ENCODE results near the gene SLC16A5. TPM values are rescaled to one million over a fixed set of nuclear protein-coding genes. Genes with fewer than 3 reads are reported as not detected.
"Not testable (repeated sequence)": the region's sequence is repeated elsewhere in the genome, so short reads cannot be mapped to it uniquely, and the experiment has no call there.

The SLC16A5 gene
- total and polyA plus RNA-seq, 5 experiments from 2014 or later, result 1.4 to 14.8 (median 4.1) TPM

DNA sequence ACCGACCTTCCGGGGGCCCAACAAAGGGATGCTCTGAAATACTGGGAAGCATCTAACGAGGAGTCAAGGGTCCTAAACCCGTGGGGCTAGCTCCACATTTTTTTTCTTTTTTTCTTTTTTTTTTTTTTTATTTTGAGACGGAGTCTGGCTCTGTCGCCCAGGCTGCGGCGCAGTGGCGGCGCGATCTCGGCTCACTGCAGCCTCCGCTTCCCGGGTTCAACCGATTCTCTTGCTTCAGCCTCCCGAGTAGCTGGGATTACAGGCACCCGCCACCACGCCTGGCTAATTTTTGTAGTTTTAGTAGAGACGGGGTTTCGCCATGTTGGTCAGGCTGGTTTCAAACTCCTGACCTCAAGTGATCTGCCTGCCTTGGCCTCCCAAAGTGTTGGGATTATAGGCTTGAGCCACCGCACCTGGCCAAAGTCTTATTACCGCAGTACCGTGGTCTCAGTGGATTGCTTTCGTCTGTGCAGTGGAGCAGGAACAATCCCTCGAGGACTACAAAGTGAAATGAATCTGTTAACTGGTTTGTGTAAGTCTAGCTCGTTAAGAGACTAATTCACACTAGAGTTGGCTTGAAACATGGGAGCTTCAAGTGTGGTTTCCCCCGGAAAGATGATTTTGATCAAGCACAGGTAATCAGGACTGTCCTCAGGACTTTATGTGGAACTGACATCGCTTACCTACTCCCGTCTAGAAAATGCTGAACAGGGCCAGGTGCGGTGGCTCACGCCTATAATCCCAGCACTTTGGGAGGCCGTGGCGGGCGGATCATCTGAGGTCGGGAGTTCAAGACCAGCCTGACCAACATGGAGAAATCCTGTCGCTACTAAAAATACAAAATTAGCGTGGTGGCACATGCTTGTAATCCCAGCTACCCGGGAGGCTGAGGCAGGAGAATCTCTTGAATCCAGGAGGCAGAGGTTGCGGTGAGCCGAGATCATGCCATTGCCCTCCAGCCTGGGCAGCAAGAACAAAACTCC lies 44.6 kb downstream of the SLC16A5 start:
- POLR2A ChIA-PET, result interaction anchor here (0.5 to 3.9 kb wide), 24 partner anchors 13 to 277 kb away, joined by 3 to 49 read pairs (median 5); partner anchors contain the start of genes ARMC7, JPT1, MIF4GD and MRPL58
- Mint-ChIP-seq H3K4me1 (peaks cover 6 to 14% (median 11%) of the 10 kb centered on the region in 4 donors), H3K27ac (peak overlapping the region; percentile 47 to 91 (median 88)), H3K4me3 (peak overlapping the region; percentile 82 to 92 (median 86))
- not testable (repeated sequence) for H3K36me3 Mint-ChIP-seq, H3K27me3 Mint-ChIP-seq, ATAC-seq, H3K9me3 Mint-ChIP-seq, DNase-seq

DNA sequence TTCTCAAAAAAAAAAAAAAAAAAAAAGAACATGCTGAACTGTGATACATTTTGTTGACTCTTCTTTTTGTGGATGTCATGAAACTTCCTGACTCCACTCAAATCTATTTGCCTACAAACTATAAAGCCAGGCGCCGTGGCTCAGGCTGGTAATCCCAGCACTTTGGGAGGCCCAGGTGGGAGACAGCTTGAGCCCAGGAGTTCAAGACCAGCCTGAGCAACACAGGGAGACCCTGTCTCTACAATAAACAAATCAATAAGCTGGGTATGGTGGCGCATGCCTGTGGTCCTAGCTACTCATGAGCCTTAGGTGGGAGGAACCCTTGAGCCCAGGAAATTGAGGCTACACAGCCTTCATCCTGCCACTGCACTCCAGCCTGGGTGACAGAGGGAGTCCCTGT lies 45.2 kb downstream of the SLC16A5 start:
- Mint-ChIP-seq H3K4me3 (peak overlapping the region in 7 of 10 donors; percentile 16 to 66 (median 32)), H3K36me3 (peaks cover 0 to 3% (median 0%) of the 10 kb centered on the region in 3 donors)
- POLR2A ChIA-PET, result interaction anchor here (0.7 to 3.9 kb wide), 10 partner anchors 18 to 267 kb away, joined by 3 to 49 read pairs (median 6); partner anchors contain the start of genes JPT1 and SUMO2

DNA sequence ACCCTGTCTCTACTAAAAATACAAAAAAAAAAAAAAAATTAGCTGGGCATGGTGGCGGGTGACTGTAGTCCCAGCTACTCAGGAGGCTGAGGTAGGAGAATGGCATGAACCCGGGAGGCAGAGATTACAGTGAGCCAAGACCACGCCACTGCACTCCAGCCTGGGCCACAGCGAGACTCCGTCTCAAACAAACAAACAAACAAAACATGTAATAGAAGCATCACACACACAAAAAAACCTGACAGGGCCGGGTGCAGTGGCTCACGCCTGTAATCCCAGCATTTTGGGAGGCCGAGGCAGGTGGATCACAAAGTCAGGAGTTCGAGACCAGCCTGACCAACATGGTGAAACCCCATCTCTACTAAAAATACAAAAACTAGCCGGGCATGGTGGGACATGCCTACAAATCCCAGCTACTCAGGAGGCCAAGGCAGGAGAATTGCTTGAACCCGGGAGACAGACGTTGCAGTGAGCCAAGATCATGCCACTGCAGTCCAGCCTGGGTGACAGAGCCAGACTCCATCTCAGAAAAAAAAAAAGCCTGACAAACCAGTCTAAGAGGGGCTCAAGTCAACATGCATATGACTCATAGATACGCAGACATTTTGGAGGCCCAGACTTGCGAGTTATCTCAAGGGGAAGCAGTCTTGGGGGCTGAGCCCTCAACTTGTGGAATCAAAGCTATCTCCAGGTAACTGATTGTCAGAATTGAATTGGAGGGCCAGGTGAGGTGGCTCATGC lies 46.0 kb downstream of the SLC16A5 start:
- Mint-ChIP-seq H3K27ac (peak overlapping the region in 4 of 10 donors; percentile 17 to 86 (median 46)), H3K4me3 (peak overlapping the region in 3 of 10 donors; percentile 7 to 10 (median 7)), H3K4me1 (peaks cover 6 to 14% (median 11%) of the 10 kb centered on the region in 4 donors)
- not testable (repeated sequence) for ATAC-seq, H3K9me3 Mint-ChIP-seq, H3K27me3 Mint-ChIP-seq, DNase-seq, H3K36me3 Mint-ChIP-seq
- POLR2A ChIA-PET, result interaction anchor here (0.6 to 3.9 kb wide), 2 partner anchors 11 to 19 kb away, joined by 5 to 49 read pairs; no protein-coding TSS in a partner anchor

More for the DNA sequence above, 45.2 kb downstream of the SLC16A5 start:
- Mint-ChIP-seq H3K9me3 (no peaks in the 10 kb centered on the region), H3K4me1 (peaks cover 6 to 14% (median 11%) of the 10 kb centered on the region in 4 donors), H3K27me3 (no peaks in the 10 kb centered on the region), H3K27ac (peak overlapping the region in 4 of 10 donors; percentile 31 to 84 (median 52))
- no peak for ATAC-seq
- DNase-seq, result no peak

DNA sequence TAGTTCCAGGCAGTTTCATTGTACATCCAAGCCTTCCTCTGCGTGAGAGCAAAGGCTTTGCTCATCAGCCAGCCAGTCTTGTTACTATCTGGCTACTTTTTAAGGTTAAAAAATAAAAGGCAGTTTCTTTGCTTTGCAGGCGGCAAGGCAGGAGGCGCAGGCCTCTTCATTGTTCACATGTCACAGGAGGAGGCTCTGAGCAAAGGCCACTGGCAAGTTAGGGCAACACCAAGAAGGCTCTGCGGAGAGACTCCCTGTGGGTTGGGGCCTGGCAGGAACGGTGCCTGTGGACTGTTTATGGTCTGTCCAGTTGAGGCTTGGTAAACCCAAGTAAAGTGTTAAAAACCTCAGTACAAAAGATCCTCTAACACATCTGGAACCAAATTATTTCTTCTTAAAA lies 47.7 kb downstream of the SLC16A5 start:
- Mint-ChIP-seq H3K27me3 (no peaks in the 10 kb centered on the region), H3K27ac (peak overlapping the region in 3 of 10 donors; percentile 23 to 61 (median 33)), H3K4me1 (peaks cover 4 to 14% (median 8%) of the 10 kb centered on the region in 4 donors), H3K9me3 (no peaks in the 10 kb centered on the region), H3K36me3 (peaks cover 0 to 2% (median 0%) of the 10 kb centered on the region in 3 donors), H3K4me3 (no peak overlapping the region)
- ATAC-seq (no peak), DNase-seq (no peak)
- POLR2A ChIA-PET, result interaction anchor here (0.7 to 1.8 kb wide), 2 partner anchors 19 to 490 kb away, joined by 3 to 4 read pairs; partner anchors contain the start of gene JPT1

DNA sequence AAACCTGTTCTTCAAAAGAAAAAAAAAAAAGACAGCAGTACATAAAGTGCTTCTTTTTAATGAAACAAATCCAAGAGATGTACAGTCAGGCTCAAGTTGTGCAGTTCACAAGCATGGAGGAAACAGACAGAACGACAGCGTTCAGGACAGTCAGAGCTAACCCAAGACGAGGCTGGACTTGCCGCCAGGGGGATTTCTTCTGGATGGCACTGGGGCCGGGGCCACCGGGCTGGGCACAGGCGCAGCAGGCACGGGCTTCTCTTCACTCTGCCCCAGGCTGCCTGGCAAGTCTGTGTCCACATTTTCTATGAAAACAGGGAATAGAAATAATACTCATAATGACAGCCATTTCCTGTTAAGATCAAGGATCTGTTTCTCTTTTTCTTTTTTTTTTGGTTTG lies 48.2 kb downstream of the SLC16A5 start:
- H3K9me3 Mint-ChIP-seq, result no peaks in the 10 kb centered on the region
- DNase-seq, result no peak
- POLR2A ChIA-PET, result interaction anchor here (0.7 to 1.8 kb wide), 3 partner anchors 14 to 489 kb away, joined by 3 to 4 read pairs (median 3); partner anchors contain the start of gene JPT1
- no peaks in the 10 kb centered on the region for H3K27me3 Mint-ChIP-seq
- ATAC-seq, result no peak
- H3K27ac Mint-ChIP-seq, result peak overlapping the region in 4 of 10 donors; percentile 9 to 23 (median 16)
- no peak overlapping the region for H3K4me3 Mint-ChIP-seq
- no peaks in the 10 kb centered on the region for H3K36me3 Mint-ChIP-seq
- H3K4me1 Mint-ChIP-seq, result peaks cover 0 to 15% (median 8%) of the 10 kb centered on the region in 4 donors

DNA sequence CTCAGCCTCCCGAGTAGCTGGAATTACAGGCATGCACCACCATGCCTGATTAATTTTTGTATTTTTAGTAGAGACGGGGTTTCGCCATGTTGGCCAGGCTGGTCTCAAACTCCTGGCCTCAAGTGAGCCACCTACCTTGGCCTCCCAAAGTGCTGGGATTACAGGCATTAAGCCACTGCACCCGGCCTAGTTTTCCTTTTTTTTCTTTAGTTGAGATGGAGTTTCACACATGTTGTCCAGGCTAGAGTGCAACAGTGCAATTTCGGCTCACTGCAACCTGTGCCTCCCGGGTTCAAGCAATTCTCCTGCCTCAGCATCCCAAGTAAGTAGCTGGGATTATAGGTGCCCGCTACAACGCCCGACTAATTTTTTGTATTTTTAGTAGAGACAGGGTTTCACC lies 50.0 kb downstream of the SLC16A5 start:
- not testable (repeated sequence) for H3K9me3 Mint-ChIP-seq, H3K27ac Mint-ChIP-seq, H3K4me3 Mint-ChIP-seq, H3K36me3 Mint-ChIP-seq, ATAC-seq, H3K27me3 Mint-ChIP-seq, DNase-seq
- POLR2A ChIA-PET, result interaction anchor here (0.6 kb wide), 2 partner anchors 15 to 312 kb away, joined by 5 to 7 read pairs; no protein-coding TSS in a partner anchor
- H3K4me1 Mint-ChIP-seq, result peaks cover 2 to 24% (median 13%) of the 10 kb centered on the region in 4 donors

DNA sequence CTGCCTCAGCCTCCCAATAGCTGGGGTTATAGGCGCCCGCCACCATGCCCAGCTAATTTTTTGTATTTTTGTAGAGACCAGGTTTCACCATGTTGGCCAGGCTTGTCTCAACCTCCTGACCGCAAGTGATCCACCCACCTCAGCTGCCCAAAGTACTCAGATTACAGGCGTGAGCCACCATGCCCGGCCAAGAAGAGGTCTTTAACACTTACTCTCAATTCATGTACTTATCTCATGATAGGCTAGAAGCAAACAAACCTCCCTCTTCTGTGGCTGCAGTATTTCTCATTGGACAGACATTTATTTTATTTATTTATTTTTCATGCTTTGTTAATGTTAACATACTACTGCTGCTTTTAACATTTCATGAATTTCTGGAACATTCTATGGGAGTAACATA lies 50.8 kb downstream of the SLC16A5 start:
- ATAC-seq, result no peak
- no peaks in the 10 kb centered on the region for H3K27me3 Mint-ChIP-seq
- POLR2A ChIA-PET, result interaction anchor here (0.6 to 1.3 kb wide), 3 partner anchors 8 to 311 kb away, joined by 3 to 5 read pairs (median 3); no protein-coding TSS in a partner anchor
- H3K27ac Mint-ChIP-seq, result peak overlapping the region in 1 of 10 donors; percentile 15
- peaks cover 0 to 4% (median 0%) of the 10 kb centered on the region in 3 donors for H3K36me3 Mint-ChIP-seq
- H3K4me3 Mint-ChIP-seq, result no peak overlapping the region
- H3K4me1 Mint-ChIP-seq, result peaks cover 2 to 24% (median 13%) of the 10 kb centered on the region in 4 donors
- no peaks in the 10 kb centered on the region for H3K9me3 Mint-ChIP-seq
- no peak for DNase-seq

DNA sequence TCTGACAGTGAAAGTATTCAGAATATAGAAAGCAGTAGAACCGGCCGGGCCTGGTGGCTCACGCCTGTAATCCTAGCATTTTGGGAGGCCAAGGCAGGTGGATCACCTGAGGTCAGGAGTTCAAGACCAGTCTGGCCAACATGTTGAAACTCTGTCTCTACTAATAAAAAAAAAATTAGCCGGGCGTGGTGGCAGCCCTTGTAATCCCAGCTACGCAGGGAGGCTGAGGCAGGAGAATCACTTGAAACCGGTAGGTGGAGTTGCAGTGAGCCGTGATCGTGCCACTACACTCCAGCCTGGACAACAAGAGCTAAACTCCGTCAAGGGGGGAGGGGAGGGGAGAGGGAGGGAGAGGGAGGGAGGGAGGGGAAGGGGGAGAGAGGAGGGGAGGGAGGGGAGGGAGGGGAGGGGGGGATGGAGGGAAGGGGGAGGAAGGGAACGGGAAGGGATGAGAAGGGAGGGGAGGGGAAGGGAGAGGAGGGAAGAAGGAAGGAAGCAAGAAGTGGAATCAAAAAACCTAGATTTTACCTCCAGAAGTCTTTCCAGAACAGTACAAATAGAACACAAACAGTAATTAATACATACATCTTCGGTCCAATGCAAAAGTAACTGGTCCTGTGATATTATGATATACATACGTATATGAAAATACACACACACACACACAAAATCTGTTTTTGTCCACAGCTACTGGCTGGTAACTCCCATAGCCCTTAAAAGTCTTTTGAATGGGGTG lies 54.6 kb downstream of the SLC16A5 start:
- DNase-seq, result no peak
- POLR2A ChIA-PET, result interaction anchor here (1.1 kb wide), 1 partner anchor 15 kb away, joined by 3 read pairs; no protein-coding TSS in a partner anchor
- H3K4me3 Mint-ChIP-seq, result no peak overlapping the region
- H3K4me1 Mint-ChIP-seq, result peaks cover 2 to 27% (median 13%) of the 10 kb centered on the region in 4 donors
- H3K27me3 Mint-ChIP-seq, result no peaks in the 10 kb centered on the region
- no peak for ATAC-seq
- H3K9me3 Mint-ChIP-seq, result no peaks in the 10 kb centered on the region
- no peak overlapping the region for H3K27ac Mint-ChIP-seq
- H3K36me3 Mint-ChIP-seq, result peaks cover 0 to 40% (median 10%) of the 10 kb centered on the region in 3 donors

DNA sequence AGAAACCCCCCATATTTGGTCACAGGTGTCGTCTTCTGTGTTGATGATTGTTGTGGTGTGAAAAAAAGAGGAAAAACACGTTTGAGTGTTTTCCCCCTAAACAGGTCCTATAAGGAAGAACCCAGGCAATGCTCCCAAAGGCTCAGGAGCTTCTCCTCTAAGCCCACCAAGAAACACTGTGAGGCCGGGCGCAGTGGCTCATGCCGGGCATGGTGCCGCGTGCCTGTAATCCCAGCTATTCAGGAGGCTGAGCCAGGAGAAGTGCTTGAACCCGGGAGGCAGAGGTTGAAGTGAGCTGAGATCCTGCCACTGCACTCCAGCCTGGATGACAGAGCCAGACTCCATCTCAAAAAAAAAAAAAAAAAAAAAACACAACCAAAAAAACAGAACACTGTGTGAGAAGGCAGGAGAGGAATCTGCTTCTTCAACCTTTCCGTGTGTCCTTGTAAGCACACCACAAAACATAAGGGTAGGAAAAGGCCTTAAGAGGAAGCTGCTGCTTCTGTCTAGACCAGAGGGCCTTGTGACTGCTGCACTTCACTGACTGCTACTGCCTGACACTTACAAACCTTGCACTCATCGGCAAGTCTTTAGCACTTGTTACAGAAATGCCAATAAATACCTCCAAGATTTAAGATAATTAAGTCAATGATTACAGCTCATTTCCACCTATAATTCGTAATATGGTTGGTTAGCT lies 57.2 kb downstream of the SLC16A5 start:
- H3K27ac Mint-ChIP-seq, result no peak overlapping the region
- H3K36me3 Mint-ChIP-seq, result peaks cover 0 to 53% (median 14%) of the 10 kb centered on the region in 3 donors
- DNase-seq (no peak), ATAC-seq (no peak)
- H3K4me1 Mint-ChIP-seq, result peaks cover 7 to 39% (median 18%) of the 10 kb centered on the region in 4 donors
- H3K4me3 Mint-ChIP-seq, result no peak overlapping the region
- no peaks in the 10 kb centered on the region for H3K27me3 Mint-ChIP-seq
- POLR2A ChIA-PET, result no interaction called here
- no peaks in the 10 kb centered on the region for H3K9me3 Mint-ChIP-seq

DNA sequence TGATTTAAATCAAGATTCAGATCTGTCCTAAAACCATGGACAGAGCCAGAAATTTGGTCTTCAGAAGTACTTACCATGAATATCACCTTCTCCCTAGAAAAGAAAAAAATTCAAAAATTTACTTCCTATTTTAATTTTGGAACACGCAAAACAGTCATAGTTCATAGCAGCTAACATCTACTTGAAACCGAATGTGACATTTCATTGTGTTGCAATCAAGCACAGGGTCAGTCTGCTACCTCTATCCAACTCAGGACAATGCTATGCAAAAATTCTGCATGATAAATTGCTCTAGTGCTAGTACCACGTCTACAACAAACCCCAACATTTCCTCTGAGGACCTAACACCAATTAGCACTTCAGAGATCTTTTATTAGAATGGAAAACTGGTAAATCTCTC lies 58.8 kb downstream of the SLC16A5 start:
- DNase-seq (no peak), ATAC-seq (no peak)
- H3K27me3 Mint-ChIP-seq, result no peaks in the 10 kb centered on the region
- peaks cover 5 to 25% (median 8%) of the 10 kb centered on the region in 4 donors for H3K4me1 Mint-ChIP-seq
- H3K27ac Mint-ChIP-seq, result peak overlapping the region in 3 of 10 donors; percentile 17 to 49 (median 42)
- POLR2A ChIA-PET, result no interaction called here
- H3K9me3 Mint-ChIP-seq, result no peaks in the 10 kb centered on the region
- no peak overlapping the region for H3K4me3 Mint-ChIP-seq
- peaks cover 0 to 52% (median 14%) of the 10 kb centered on the region in 3 donors for H3K36me3 Mint-ChIP-seq
